Placental pericyte (primary cell): ENCODE results near the gene CACNG5. TPM values are rescaled to one million over a fixed set of nuclear protein-coding genes. Genes with fewer than 3 reads are reported as not detected.

Experiments used
- small RNA-seq: library from RNA; depleted of rRNA; stranded (forward); fragments of <200 nt; gene quantifications from one replicate; pipeline ENCODE3, GENCODE V24; 2012; ENCODE audit warnings: low replicate concordance
- total RNA-seq: library from RNA; depleted of rRNA; stranded (reverse); fragments of >200 nt; gene quantifications from 2 replicates; pipeline ENCODE4 v1.2.3, GENCODE V29; 2012

CACNG5 gene
- not detected in 2 replicates for total RNA-seq

GRCh38 chr17:66834919-66835454 lies at the start of gene CACNG5:
TSS of gene CACNG5 (plus strand) at chr17:66835117. CDS start at chr17:66877333, 42,216 bp downstream.

Small RNA genes within 50 kb of the gene (small RNA-seq; reads per million reads assigned to genes)
- gene MIR634 (not detected), gene RNA5SP446 (not detected)

Other genes starting within 250 kb of the CACNG5 start
- gene CACNG4, start 129.6 kb downstream of the CACNG5 start, total RNA-seq, result not detected in 2 replicates
- gene CACNG1, start 209.4 kb downstream of the CACNG5 start, total RNA-seq, result not detected in 2 replicates